GM10266 (cell line): ENCODE data around the gene AKR7A2.
A peak's percentile ranks its signal among the peaks of the same experiment; 100 is the strongest.

ENCODE experiments used
- DNase-seq: peaks from one replicate; pipeline ENCODE4 v3.0.0; 2012; ENCODE audit errors: extremely low spot score
- TF ChIP-seq, protein P1 (sequence below): IDR thresholded peaks from 2 replicates; pipeline ENCODE4 v1.5.1; 2012; ENCODE audit warnings: mild to moderate bottlenecking, low read depth; ENCODE audit not compliant: control insufficient read depth, insufficient read depth; ENCODE audit errors: missing control alignments

Gene AKR7A2

DNA sequence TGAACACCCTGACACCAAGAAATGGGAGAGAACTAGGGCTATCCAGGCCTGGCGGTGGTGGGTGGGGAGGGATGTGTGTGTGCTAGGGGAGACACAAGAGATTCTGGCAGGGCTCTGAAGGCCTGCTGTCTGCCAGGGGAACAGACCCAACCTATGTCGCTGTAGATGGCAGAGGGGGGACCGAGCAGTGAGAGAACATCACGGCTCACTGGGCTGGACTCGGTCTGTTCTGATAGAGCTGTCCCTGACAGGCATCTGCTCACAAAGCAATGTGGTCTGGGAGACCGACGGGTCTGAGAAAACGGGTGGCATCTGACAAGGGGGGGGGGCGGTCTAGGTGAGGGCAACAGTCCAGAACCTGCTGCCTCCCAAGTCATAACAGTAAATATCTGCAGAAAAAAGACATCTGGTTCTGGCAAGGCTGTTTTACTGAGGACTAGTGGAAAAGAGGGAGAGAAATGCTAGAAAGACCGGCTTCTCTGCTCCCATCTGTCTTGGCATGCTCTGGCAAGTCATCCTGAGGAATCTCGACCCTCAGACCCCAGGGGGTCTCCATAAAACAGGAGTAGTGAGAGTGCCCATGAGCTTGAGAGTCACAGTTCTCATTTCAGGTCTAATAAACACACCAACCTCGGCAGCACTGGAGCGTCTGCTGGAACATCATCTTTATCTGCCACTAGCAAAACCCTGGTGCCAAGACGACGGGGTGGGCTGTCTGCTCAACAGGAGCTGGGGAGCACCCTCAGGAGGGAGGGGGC is 36.7 kb upstream of the AKR7A2 start:
- TF ChIP-seq, protein P1, sequence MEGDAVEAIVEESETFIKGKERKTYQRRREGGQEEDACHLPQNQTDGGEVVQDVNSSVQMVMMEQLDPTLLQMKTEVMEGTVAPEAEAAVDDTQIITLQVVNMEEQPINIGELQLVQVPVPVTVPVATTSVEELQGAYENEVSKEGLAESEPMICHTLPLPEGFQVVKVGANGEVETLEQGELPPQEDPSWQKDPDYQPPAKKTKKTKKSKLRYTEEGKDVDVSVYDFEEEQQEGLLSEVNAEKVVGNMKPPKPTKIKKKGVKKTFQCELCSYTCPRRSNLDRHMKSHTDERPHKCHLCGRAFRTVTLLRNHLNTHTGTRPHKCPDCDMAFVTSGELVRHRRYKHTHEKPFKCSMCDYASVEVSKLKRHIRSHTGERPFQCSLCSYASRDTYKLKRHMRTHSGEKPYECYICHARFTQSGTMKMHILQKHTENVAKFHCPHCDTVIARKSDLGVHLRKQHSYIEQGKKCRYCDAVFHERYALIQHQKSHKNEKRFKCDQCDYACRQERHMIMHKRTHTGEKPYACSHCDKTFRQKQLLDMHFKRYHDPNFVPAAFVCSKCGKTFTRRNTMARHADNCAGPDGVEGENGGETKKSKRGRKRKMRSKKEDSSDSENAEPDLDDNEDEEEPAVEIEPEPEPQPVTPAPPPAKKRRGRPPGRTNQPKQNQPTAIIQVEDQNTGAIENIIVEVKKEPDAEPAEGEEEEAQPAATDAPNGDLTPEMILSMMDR: no peak
- no peak for DNase-seq

DNA sequence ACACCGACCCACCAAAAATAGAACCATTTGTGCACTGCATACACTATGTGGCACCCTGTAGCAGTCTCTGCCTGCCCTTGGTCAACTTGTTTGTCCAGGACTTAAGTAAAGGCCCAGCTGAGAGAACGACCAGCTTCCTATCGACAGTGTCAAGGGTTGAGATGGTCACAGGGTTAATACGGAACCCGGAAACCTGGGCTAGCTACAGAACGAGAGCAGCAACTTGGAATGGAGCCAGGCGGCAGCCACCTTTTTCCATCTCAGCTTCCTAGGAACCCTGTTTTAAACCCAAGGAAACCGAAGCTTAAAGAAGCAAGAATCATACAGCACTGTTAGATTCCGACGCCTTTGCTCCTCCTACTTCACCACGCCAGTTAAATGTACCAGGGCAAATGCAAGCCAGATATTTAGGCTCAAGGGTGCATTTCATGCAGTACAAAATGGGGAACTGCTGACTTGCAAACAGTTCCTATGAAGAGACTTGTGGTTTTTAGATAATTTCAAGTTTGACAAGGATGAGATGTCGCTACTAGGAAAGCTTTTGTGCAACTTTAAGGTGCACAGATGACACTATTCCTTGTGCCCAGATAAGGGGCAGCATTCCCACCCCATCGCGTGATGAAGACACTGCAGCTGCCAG is 35.7 kb upstream of the AKR7A2 start:
- TF ChIP-seq, protein P1: no peak
- DNase-seq: no peak

- DNase-seq: no peak
- TF ChIP-seq, protein P1: no peak
Measured at GRCh38 chr1:19346026-19346425, 34.1 kb upstream of the AKR7A2 start.

GRCh38 chr1:19345391-19345790 is 33.4 kb upstream of the AKR7A2 start:
- TF ChIP-seq, protein P1: no peak
- DNase-seq: no peak

- no peak for DNase-seq
- TF ChIP-seq, protein P1: no peak
Measured at GRCh38 chr1:19344831-19345230, 32.9 kb upstream of the AKR7A2 start.

- peak; percentile 67 for DNase-seq
- TF ChIP-seq, protein P1: peak; percentile 87
Measured at GRCh38 chr1:19344372-19344810, 32.4 kb upstream of the AKR7A2 start.
